Measurements from ENCODE around the gene SSRP1. TPM values are rescaled to one million over a fixed set of nuclear protein-coding genes. Genes with fewer than 3 reads are reported as not detected.

SSRP1 gene
- total and polyA plus RNA-seq, 9 of the 15 experiments (the other 6 are each of a cell fraction or from before 2014, with no cell fraction given) = 91.1 to 416 (median 245) TPM

- Histone ChIP-seq H3K79me2 (ENCODE audit: control insufficient read depth, insufficient read depth, low read length) (no peaks in the 10 kb centered on the region), H2AFZ (ENCODE audit: low read depth, low read length) (peak overlapping the region; percentile 83), H3K9me3 (replicated peaks; ENCODE audit: control insufficient read depth, insufficient read depth, low read depth, low read length) (0 out of 2 replicates have a peak, but pooled peaks cover 4% of the 10 kb centered on the region), H3K4me2 (ENCODE audit: insufficient read depth, low read length) (no peak overlapping the region), H3K27ac (ENCODE audit: extremely low read depth, low read depth, low read length) (peak overlapping the region; percentile 49; the same call in 1 of the 3 replicates), H3K4me1 (replicated peaks in 1 of 2; ENCODE audit: control insufficient read depth in 2 of 2, insufficient read depth in 2 of 2, low read length in 2 of 2) (peaks cover 23 to 39% of the 10 kb centered on the region in 2 experiments), H3K36me3 (ENCODE audit: control insufficient read depth, insufficient read depth, low read length) (no peaks in the 10 kb centered on the region), H3K27me3 (ENCODE audit: control insufficient read depth in 2 of 2, insufficient read depth in 2 of 2, low read length in 2 of 2) (no peaks in the 10 kb centered on the region), H3K9ac (ENCODE audit: insufficient read depth in 1 of 2, low read depth in 2 of 2, low read length in 2 of 2) (peak overlapping the region in 1 of 2 experiments; percentile 23; a peak in 2 of 4 replicates), H4K20me1 (replicated peaks; ENCODE audit: control insufficient read depth, insufficient read depth, low read length) (no peaks in the 10 kb centered on the region), H3K9me1 (ENCODE audit: control insufficient read depth, insufficient read depth, low read length) (no peaks in the 10 kb centered on the region), H3K4me3 (no peak overlapping the region)
- WGBS (ENCODE audit: insufficient coverage, low coverage, missing lambda C conversion rate) = 7% methylated on average over 4 of the region's 4 CpGs
- ChIA-PET CTCF (ENCODE audit: low intra/inter-chr PET ratio) (no interaction called here), POLR2A (interaction anchor here (0.6 to 1.7 kb wide), 4 partner anchors 10 to 48 kb away, joined by 3 to 5 read pairs (median 4); partner anchors contain the start of gene SSRP1)
- ATAC-seq = peak; percentile 61
- BruUV-seq (replicated peaks) = no TSS peak
- peak in 1 of 4 experiments; percentile 52 for DNase-seq (ENCODE audit: extremely low read depth in 1 of 4, low spot score in 3 of 4)
- FAIRE-seq = no peak
- in situ Hi-C loops (cut with MboI) = no loop called here
- intact Hi-C loops (cut with micrococcal nuclease) = loop anchor here (2.0 kb wide), 1 partner anchor 213 kb away; the partner anchor contains the start of gene UBE2L6
- peak; percentile 40; the same call in 1 of the 2 replicates for TF ChIP-seq VEZF1 (CRISPR knock-in tag; IDR thresholded peaks at IDR 0.05)
- peak; percentile 59; the same call in 1 of the 2 replicates for TF ChIP-seq SPI1 (IDR thresholded peaks at IDR 0.05; ENCODE audit: borderline replicate concordance, low read depth, low read length)
- no peak for TF ChIP-seq KDM5B (IDR thresholded peaks at IDR 0.05; ENCODE audit: insufficient replicate concordance, low read depth, low read length)
- TF ChIP-seq SOX6 (IDR thresholded peaks at IDR 0.05) = no peak
- no peak for TF ChIP-seq SUPT5H (IDR thresholded peaks at IDR 0.05)
- no peak for TF ChIP-seq SMAD2 (IDR thresholded peaks at IDR 0.05; ENCODE audit: low read depth, low read length)
- TF ChIP-seq RHOXF2B (CRISPR knock-in tag; conservative IDR thresholded peaks at IDR 0.05) = no peak
- TF ChIP-seq ZNF175 (CRISPR knock-in tag; IDR thresholded peaks at IDR 0.05; ENCODE audit: low read depth) = no peak
- TF ChIP-seq ATF1 (CRISPR knock-in tag; IDR thresholded peaks at IDR 0.05) = no peak
- no peak for TF ChIP-seq ATF1 (tag; IDR thresholded peaks at IDR 0.05)
- TF ChIP-seq NUFIP1 (IDR thresholded peaks at IDR 0.05; ENCODE audit: partially characterized antibody) = no peak
- peak; percentile 76 for TF ChIP-seq GABPA (tag; conservative IDR thresholded peaks at IDR 0.05; ENCODE audit: low read depth)
- no peak for TF ChIP-seq ZBTB8A (IDR thresholded peaks at IDR 0.05; ENCODE audit: partially characterized antibody)
- TF ChIP-seq ZNF146 (CRISPR knock-in tag; IDR thresholded peaks at IDR 0.05; ENCODE audit: unreplicated experiment) = no peak
- TF ChIP-seq KAT7 (CRISPR knock-in tag; IDR thresholded peaks at IDR 0.05; ENCODE audit: borderline replicate concordance) = no peak
- no peak for TF ChIP-seq RFX1 (IDR thresholded peaks at IDR 0.05)
- TF ChIP-seq ARID1B (IDR thresholded peaks at IDR 0.05) = no peak
- no peak for TF ChIP-seq MYC (IDR thresholded peaks at IDR 0.05; ENCODE audit: low read depth, low read length)
- no peak for TF ChIP-seq MYC (CRISPR knock-in tag; IDR thresholded peaks at IDR 0.05; ENCODE audit: borderline replicate concordance, low read depth)
- no peak for TF ChIP-seq NFIC (IDR thresholded peaks at IDR 0.05)
- TF ChIP-seq POLR2G (IDR thresholded peaks at IDR 0.05; ENCODE audit: low read depth, low read length) = no peak
- 0 out of 2 replicates have a peak, but pooled peaks have one; percentile 3 for TF ChIP-seq MAFK (IDR thresholded peaks at IDR 0.05; ENCODE audit: low read length)
- TF ChIP-seq, protein P1, sequence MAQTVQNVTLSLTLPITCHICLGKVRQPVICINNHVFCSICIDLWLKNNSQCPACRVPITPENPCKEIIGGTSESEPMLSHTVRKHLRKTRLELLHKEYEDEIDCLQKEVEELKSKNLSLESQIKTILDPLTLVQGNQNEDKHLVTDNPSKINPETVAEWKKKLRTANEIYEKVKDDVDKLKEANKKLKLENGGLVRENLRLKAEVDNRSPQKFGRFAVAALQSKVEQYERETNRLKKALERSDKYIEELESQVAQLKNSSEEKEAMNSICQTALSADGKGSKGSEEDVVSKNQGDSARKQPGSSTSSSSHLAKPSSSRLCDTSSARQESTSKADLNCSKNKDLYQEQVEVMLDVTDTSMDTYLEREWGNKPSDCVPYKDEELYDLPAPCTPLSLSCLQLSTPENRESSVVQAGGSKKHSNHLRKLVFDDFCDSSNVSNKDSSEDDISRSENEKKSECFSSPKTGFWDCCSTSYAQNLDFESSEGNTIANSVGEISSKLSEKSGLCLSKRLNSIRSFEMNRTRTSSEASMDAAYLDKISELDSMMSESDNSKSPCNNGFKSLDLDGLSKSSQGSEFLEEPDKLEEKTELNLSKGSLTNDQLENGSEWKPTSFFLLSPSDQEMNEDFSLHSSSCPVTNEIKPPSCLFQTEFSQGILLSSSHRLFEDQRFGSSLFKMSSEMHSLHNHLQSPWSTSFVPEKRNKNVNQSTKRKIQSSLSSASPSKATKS (CRISPR knock-in tag; IDR thresholded peaks at IDR 0.05) = no peak
These were observed 18.2 kb upstream of the SSRP1 start for GRCh38 chr11:57353852-57354251.

All from K562 (cell line).